Femur (tissue), 1 donor: ENCODE data around the gene WHAMM.
A peak's percentile ranks its signal among the peaks of the same experiment; 100 is the strongest.
"Not testable (repeated sequence)": the region's sequence is repeated elsewhere in the genome, so short reads cannot be mapped to it uniquely, and the experiment has no call there.

Source experiments
- DNase-seq: peaks from one replicate; pipeline ENCODE4 v3.0.0-alpha.2; 2017

WHAMM gene

GRCh38 chr15:82839136-82839535, 29.7 kb downstream of the WHAMM start:
- no peak for DNase-seq

DNA sequence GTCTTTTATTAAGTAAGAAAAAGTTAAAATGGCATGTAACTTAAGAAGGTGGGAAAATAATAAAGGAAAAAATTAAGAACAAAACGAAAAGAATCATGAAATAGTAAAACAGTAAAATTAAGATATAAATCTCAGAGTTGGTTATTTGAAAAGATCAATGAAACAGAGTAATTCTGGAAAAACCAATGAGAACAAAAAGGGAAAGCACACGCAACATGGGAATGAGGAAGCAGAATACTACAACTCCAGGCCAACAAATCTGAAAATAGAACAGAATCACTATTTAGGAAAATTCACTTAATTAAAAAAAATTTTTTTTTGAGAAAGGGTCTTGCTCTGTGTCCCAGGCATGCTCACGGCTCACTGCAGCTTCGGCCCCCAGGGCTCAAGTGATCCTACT, 30.7 kb downstream of the WHAMM start:
- DNase-seq = no peak

GRCh38 chr15:82843566-82843965, 34.1 kb downstream of the WHAMM start:
- DNase-seq = no peak

DNA sequence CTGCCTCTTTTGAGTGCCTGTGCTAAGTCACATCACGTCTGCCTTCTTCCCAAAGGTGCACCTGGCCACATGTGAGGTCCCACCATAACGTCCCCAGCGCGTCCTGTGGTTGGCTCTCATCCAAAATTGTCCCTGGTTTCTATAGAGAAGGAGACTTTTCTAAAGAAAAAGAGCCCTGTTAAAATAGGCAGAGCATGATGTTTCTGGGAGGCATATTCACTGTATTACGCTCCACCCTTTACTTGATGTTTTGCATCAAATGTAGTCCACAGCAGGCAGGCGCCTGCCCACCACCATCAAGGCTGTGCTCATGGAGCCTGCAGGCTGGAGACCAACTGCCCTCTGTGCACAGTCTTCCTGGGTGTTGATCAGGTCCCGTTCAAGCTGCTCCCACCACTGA, 36.3 kb downstream of the WHAMM start:
- no peak for DNase-seq

GRCh38 chr15:82846621-82847020, 37.2 kb downstream of the WHAMM start:
- DNase-seq = no peak

DNA sequence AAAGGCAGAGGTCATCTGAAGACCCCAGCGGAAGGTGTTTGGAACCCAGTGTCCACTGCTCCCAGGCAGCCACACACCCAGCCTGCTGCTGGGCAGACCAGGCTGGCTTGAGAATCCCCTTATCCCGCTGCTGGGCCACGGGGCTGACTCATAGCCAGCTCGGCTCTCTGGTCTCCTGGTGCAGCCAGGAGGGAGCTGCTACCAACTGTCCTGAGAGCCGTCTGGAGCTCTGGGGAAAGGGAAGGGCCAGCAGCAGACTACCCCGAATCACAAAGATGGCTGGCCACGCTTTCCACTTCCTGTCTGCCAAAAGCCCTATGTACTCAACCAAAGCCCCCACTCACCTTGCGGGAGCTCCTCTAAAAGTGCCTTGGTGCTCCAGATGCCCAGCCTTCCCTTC, 38.3 kb downstream of the WHAMM start:
- no peak for DNase-seq

GRCh38 chr15:82848241-82848993, 39.0 kb downstream of the WHAMM start:
- DNase-seq = no peak

- DNase-seq = peak; percentile 79
Measured at GRCh38 chr15:82849556-82850512, 40.4 kb downstream of the WHAMM start.

GRCh38 chr15:82850731-82851130, 41.3 kb downstream of the WHAMM start:
- no peak for DNase-seq

DNA sequence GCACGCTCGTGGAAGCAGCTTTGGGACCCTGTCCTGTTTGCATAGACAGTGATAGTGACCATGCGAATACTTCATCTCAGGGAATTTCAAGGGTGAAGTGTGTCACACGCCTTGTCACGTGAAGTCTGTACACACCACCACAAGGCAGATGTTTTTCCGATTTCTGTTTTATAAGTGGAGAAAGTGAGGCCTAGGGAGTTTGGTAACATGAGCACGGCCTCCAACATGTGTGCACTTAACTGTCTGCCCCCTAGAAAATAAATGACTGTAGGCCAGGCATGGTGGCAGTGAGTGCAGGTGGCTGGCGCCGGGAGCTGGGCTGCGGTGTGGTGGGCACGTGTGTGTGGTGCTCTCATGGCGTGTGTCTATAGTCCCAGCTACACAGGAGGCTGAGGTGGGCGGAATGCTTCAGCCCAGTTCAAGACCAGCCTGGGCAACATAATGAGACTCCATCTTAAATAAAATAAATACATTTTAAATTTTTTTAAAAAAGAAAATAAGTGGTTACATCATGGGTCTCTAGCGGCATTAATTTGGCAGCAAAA, 42.0 kb downstream of the WHAMM start:
- DNase-seq = no peak

DNA sequence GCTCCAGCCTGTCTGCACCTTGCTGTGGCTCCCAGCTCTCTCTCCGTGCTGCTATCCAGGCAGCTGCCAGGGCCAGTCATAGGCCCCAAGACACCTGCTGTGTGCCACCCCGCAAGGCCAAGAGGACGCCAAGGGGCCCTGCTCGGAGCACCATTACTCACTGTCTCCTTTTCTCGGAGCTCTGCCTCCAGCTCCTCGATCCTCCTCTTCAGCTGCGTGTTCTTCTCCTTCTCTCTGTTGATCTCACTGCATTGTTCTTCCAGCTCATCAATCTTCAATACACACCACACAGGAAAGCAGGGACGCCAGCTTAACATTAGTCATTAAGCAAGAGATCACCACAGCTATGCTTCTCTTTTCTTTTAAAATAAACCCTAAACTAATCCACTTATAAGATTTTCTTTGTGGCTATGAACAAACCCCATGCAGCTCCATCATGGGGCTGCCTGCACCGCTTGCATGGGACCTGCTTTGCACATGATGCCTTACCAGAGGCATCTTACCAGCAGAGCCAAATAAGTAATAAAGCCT, 42.6 kb downstream of the WHAMM start:
- no peak for DNase-seq

GRCh38 chr15:82852941-82853561, 43.6 kb downstream of the WHAMM start:
- DNase-seq = no peak

DNA sequence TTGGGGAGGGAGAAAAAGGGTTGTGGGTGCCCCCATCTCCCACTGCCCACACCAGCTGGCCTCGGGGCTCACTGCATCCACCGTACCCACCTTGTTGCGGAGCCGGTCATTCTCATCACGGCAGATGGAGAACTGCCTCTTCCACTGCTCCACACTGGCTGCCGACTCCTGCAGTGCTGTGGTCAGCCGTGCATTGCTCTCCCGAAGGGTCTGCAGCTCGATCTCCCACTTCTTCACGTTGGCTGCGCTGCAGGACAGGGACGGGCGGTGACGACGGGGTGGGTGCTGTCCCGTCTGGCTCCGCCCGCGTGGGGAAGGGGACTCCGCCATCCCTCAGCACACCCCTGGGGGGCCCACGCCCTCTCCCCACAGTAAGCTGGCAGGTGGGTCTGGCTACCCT, 45.1 kb downstream of the WHAMM start:
- no peak for DNase-seq

- DNase-seq = no peak
Measured at GRCh38 chr15:82855286-82856100, 46.1 kb downstream of the WHAMM start.

DNA sequence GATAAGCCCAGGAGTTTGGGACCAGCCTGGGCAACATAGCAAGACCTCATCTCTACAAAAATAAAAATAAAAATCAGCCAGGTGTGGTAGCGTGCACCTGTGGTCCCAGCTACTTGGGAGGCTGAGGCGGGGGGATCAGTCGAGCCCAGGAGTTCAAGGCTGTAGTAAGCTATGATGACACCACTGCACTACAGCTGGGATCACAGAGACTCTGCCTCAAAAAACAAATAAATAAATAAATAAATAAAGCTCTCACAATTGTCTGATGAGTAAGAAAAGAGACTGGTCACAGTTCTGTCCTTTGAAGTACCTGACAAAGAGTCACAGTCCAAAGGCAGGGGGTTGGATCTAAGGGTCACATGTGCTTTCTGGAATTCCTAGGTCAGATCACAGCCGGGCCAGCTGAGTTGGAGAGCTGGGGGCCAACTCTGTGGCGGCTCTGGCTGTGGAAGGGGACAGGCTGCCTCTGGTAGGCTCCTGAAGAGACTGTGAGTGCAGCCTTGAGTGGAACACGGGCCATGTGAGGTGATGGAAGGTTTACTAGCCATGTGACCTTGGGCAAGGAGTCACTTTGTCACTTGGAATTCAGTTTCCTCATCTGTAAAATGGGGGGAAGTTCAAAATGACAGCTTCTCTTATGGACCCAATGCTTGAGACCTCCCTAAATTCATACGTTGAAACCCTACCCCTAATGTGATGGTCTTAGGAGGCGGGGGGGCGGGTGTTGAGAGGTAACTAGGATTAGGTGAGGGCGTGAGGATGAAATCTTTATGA, 47.2 kb downstream of the WHAMM start:
- no peak for DNase-seq

DNA sequence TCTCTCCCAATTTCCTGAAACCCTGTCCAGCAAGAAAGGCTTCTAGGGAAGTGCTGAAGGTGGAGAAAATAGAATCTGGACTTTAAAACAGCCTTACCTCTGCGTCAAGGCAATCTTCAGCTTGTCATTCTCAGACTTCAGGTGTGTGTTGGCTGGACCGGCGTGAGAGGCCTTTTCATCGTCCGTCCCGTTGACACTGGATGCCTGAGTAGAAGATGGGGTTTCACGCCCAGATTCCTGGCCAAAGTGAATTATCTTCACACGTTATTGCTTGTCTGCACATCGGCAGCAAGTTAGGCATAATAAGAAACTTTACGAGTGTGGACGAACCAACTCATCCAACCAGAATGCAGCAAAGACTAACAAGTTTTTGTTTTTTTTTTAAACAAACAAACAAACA, 49.5 kb downstream of the WHAMM start:
- no peak for DNase-seq

DNA sequence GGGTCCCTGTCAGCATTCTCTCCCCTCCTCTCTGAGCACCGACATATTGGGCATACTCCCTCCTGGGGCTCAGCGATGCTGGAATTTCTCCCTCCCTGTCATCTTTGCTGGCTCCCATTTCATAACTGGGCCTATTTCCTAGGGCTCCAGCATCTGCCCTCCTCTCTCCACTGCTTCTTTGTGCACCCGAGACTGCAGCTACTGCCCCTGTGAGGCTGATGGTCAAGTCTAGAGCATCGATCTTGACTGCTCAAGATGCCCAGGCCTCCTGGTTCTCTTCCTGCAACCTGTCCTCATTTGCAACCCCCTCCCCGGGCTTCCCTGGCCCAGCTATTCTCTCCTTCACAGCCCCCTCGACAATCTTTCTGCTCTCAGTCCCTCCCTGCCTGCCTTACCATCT, 53.5 kb downstream of the WHAMM start:
- DNase-seq = no peak

DNA sequence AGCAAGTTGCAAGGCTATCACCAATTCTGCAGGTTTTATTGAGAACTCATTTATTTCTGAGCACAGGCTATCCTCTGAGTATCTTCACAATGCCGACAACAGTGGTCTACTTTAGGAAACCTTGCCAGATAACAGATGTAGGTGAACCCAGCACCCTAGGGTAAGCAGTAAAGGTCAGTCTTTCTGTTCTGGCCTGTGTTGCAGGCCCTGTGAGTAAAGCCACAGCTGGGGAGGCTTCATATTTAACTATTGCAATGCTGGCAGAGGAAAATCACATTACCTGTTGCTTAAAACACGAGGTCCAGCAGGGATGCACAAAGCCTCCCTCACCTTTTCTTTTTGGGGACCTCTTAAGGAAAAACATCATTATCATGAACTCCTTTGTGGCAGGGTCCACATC, 55.5 kb downstream of the WHAMM start:
- no peak for DNase-seq

DNA sequence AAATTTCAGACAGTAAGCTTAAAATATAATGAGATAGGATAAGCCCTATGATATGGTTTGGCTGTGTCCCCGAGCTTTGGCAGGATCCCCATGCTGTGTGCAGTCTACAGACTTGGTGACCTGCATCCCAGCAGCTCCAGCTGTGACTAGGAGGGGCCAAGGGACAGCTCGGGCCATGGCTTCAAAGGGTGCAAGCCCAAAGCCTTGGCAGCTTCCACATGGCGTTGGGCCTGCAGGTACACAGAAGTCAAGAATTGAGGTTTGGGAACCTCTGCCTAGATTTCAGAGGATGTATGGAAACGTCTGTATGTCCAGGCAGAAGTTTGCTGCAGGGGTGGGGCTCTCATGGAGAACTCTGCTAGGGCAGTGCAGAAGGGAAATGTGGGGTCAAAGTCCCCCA, 56.2 kb downstream of the WHAMM start:
- DNase-seq = not testable (repeated sequence)

GRCh38 chr15:82865981-82866380, 56.6 kb downstream of the WHAMM start:
- DNase-seq = not testable (repeated sequence)

- no peak for DNase-seq
Measured at GRCh38 chr15:82870727-82871320, 61.4 kb downstream of the WHAMM start.
